HEK293T (cell line): ENCODE measurements around the gene MLXIPL.

Experiments used
- CTCF ChIA-PET: fragments of 350-600 bp; formaldehyde crosslinking; extraction: SDS; loops from one replicate; lab custom pipeline; 2021; ENCODE audit warnings: antibody characterized with exemption, inconsistent platforms; lab: Yijun Ruan, JAX
- POLR2A ChIA-PET: fragments of 350-600 bp; formaldehyde crosslinking; extraction: SDS; loops from one replicate; lab custom pipeline; 2020; ENCODE audit warnings: antibody characterized with exemption, inconsistent platforms; lab: Yijun Ruan, JAX
- DNase-seq: peaks from one replicate; pipeline ENCODE4 v3.0.0; 2012; ENCODE audit warnings: mixed read lengths; ENCODE audit errors: extremely low spot score
- ARNT ChIP-seq: fragments of 450-650 bp; IDR thresholded peaks from 2 replicates; pipeline ENCODE4 v1.6.1; 2017; ENCODE audit warnings: mild to moderate bottlenecking
- BHLHE40 ChIP-seq: fragments of 450-650 bp; IDR thresholded peaks from 2 replicates; pipeline ENCODE4 v1.6.1; 2016; ENCODE audit warnings: mild to moderate bottlenecking, moderate library complexity, borderline replicate concordance
- CTBP1 ChIP-seq: fragments of 450-650 bp; IDR thresholded peaks from 2 replicates; pipeline ENCODE4 v1.6.1; 2016; ENCODE audit warnings: borderline replicate concordance
- ELF4 ChIP-seq: fragments of 450-650 bp; IDR thresholded peaks from 2 replicates; pipeline ENCODE4 v1.6.1; 2017; ENCODE audit warnings: antibody characterized with exemption
- FOXA1 ChIP-seq: fragments of 450-650 bp; IDR thresholded peaks from 2 replicates; pipeline ENCODE4 v1.6.1; 2016; ENCODE audit warnings: mild to moderate bottlenecking
- FOXK2 ChIP-seq: fragments of 450-650 bp; IDR thresholded peaks from 2 replicates; pipeline ENCODE4 v1.6.1; 2016; ENCODE audit warnings: mild to moderate bottlenecking
- FOXM1 ChIP-seq: fragments of 450-650 bp; IDR thresholded peaks from 2 replicates; pipeline ENCODE4 v1.6.1; 2017; ENCODE audit warnings: mild to moderate bottlenecking, borderline replicate concordance
- HDGF ChIP-seq: fragments of 450-650 bp; IDR thresholded peaks from 2 replicates; pipeline ENCODE4 v1.6.1; 2017; ENCODE audit warnings: antibody characterized with exemption, borderline replicate concordance
- L3MBTL2 ChIP-seq: fragments of 450-650 bp; conservative IDR thresholded peaks from 2 replicates; pipeline ENCODE4 v1.6.1; 2016; ENCODE audit warnings: mild to moderate bottlenecking
- LEF1 ChIP-seq: fragments of 450-650 bp; IDR thresholded peaks from 2 replicates; pipeline ENCODE4 v1.6.1; 2017; ENCODE audit warnings: mild to moderate bottlenecking, borderline replicate concordance
- NFRKB ChIP-seq: fragments of 450-650 bp; IDR thresholded peaks from 2 replicates; pipeline ENCODE4 v1.6.1; 2016; ENCODE audit warnings: mild to moderate bottlenecking, moderate library complexity
- SP1 ChIP-seq: fragments of 450-650 bp; IDR thresholded peaks from 2 replicates; pipeline ENCODE4 v1.6.1; 2017
- SUZ12 ChIP-seq: fragments of 450-650 bp; IDR thresholded peaks from 2 replicates; pipeline ENCODE4 v1.6.1; 2016; ENCODE audit warnings: mild to moderate bottlenecking
- TARDBP ChIP-seq: fragments of 450-650 bp; IDR thresholded peaks from 2 replicates; pipeline ENCODE4 v1.6.1; 2016
- ZNF384 ChIP-seq: fragments of 450-650 bp; IDR thresholded peaks from 2 replicates; pipeline ENCODE4 v1.6.1; 2016
- TF ChIP-seq, protein P1 (sequence below): fragments of 450-650 bp; IDR thresholded peaks from 2 replicates; pipeline ENCODE4 v1.6.1; 2016

Gene MLXIPL, protein sequence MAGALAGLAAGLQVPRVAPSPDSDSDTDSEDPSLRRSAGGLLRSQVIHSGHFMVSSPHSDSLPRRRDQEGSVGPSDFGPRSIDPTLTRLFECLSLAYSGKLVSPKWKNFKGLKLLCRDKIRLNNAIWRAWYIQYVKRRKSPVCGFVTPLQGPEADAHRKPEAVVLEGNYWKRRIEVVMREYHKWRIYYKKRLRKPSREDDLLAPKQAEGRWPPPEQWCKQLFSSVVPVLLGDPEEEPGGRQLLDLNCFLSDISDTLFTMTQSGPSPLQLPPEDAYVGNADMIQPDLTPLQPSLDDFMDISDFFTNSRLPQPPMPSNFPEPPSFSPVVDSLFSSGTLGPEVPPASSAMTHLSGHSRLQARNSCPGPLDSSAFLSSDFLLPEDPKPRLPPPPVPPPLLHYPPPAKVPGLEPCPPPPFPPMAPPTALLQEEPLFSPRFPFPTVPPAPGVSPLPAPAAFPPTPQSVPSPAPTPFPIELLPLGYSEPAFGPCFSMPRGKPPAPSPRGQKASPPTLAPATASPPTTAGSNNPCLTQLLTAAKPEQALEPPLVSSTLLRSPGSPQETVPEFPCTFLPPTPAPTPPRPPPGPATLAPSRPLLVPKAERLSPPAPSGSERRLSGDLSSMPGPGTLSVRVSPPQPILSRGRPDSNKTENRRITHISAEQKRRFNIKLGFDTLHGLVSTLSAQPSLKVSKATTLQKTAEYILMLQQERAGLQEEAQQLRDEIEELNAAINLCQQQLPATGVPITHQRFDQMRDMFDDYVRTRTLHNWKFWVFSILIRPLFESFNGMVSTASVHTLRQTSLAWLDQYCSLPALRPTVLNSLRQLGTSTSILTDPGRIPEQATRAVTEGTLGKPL

DNA sequence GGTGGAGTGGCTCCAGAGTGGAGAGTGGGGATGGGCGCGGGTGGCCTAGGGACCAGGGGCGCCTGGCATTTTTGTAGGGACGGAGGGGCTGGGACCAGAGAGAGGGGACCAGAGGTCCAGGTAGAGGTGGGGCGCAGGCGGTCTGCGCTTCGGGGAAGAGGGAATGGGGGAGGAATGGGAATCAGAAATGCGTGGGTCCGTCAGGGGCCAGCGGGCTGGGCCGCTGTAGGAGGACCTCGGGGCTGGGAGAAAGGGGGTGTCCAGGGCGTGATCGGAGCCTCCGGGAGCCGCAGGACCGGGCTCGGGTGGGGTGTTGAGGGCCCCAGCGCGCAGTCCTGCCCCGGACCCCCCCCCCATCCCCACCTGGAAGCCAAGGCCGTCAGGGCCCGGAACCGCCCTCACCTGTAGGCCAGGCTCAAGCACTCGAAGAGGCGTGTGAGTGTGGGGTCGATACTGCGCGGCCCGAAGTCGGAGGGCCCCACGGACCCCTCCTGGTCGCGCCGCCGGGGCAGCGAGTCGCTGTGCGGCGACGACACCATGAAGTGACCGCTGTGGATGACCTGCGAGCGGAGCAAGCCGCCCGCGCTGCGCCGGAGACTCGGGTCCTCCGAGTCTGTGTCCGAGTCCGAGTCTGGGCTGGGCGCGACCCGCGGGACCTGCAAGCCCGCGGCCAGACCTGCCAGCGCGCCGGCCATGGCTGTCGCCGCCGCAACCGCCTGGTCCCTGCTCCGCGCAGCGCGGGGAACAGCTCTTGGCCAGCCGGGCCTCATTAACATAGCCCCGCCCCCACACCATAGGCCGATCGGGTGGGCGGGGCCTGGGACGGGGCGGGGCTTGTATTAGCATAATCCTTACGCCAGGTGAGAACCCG, at the start of gene MLXIPL:
TSS of gene MLXIPL (minus strand) at position 725 of the 871 bp plus-strand sequence. CDS start at position 695, 30 bp downstream.
- CTCF ChIA-PET, result interaction anchor here (1.0 kb wide), 1 partner anchor 17 kb away, joined by 6 read pairs; no protein-coding TSS in a partner anchor
- POLR2A ChIA-PET, result interaction anchor here (0.8 to 1.0 kb wide), 3 partner anchors 12 to 92 kb away, joined by 4 to 6 read pairs (median 4); no protein-coding TSS in a partner anchor
- DNase-seq, result peak; percentile 98
- TF ChIP-seq FOXM1 (no peak), SP1 (no peak), TARDBP (no peak), HDGF (no peak), ARNT (no peak), ELF4 (no peak), ZNF384 (no peak), NFRKB (no peak), FOXK2 (no peak), LEF1 (no peak), BHLHE40 (no peak), SUZ12 (no peak), FOXA1 (no peak), CTBP1 (no peak), L3MBTL2 (no peak; the same call in 1 of the 2 replicates)
- TF ChIP-seq, protein P1, sequence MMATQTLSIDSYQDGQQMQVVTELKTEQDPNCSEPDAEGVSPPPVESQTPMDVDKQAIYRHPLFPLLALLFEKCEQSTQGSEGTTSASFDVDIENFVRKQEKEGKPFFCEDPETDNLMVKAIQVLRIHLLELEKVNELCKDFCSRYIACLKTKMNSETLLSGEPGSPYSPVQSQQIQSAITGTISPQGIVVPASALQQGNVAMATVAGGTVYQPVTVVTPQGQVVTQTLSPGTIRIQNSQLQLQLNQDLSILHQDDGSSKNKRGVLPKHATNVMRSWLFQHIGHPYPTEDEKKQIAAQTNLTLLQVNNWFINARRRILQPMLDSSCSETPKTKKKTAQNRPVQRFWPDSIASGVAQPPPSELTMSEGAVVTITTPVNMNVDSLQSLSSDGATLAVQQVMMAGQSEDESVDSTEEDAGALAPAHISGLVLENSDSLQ, result no peak

DNA sequence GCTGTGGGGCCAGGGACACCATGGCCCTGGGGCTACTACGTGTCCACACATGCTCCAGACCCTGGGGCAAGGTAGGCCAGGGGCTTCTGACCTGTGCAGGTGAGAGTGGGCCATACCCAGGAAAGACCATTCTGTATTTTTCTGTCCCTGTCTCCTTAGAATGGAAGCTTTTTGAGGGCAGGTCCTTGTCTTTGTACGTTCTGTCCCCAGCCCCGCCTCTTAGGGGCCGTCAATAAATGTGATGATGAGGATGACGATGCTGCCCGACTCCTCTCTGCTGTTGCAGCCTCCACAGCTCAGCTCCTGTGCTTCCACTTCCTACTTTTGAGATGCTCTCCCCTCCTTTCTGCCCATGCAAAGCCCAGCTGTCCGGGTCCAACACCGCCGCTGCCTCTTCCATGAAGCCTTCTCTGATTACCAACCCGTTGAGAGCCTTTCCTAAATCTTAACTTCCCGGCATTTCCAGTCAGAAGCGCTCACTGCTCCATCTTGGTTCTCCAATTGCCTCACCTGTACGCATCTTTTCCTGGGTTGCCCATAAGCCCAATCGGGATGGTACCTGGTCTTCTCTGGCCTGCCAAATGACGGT, 47.6 kb upstream of the MLXIPL start:
- CTCF ChIA-PET, result no interaction called here
- POLR2A ChIA-PET, result no interaction called here
- no peak for DNase-seq
- TF ChIP-seq L3MBTL2, result no peak

DNA sequence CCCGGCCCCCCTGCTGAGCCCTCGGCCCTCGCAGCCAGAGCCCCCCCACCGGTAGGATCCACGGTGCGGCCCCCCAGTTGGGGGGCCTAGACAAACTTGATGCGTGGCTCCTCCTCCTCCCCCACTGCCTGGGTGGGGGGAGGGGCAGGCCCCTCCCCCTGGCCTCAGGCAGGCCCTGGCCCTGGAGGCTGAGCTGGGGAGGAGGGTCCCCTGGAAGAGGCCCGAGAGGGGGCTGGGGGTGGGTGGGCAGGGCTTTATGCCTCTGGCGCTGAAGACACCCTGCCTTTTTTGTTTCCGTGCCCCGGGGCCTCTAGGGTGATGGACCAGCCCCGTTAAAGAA, 47.0 kb upstream of the MLXIPL start:
- no peak for TF ChIP-seq FOXK2
- no peak for TF ChIP-seq SUZ12
- TF ChIP-seq CTBP1, result no peak
- TF ChIP-seq FOXA1, result no peak
- TF ChIP-seq LEF1, result no peak
- TF ChIP-seq NFRKB, result no peak
- DNase-seq, result no peak
- ChIA-PET POLR2A (interaction anchor here (1.6 kb wide), 1 partner anchor 67 kb away, joined by 3 read pairs; the partner anchor contains the start of gene ABHD11), CTCF (no interaction called here)

DNA sequence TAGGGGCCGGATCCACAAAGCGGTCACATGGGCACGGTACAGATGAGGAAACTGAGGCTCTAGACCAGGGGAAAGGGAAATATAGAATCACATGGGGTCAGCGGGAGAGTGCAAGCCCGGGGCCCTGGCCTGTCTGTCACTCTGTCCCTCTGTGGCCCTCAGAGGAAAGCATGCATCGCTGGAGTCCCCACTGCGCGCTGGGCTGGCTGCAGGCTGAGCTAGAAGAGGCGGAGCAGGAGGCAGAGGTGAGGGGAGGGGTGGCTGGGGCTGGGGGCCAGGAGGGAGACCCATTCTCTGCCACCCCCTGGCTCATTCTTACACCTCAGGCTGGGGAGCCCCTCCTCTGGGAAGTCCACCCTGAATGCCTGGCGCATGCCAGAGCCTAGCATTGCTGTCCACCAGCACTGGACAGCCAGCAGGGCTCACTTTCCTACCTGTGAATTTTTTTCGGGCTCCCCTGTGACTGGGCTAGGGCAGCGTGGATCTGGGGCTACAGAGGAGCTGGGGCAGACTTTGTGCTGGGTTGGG, 45.6 kb upstream of the MLXIPL start:
- DNase-seq, result no peak
- ChIA-PET POLR2A (interaction anchor here (1.2 to 1.6 kb wide), 2 partner anchors 68 to 69 kb away, joined by 3 to 4 read pairs; partner anchors contain the start of gene ABHD11), CTCF (interaction anchor here (1.4 to 3.1 kb wide), 3 partner anchors 32 to 63 kb away, joined by 3 to 16 read pairs (median 3); no protein-coding TSS in a partner anchor)
- no peak for TF ChIP-seq CTBP1
- TF ChIP-seq ARNT, result no peak
- no peak for TF ChIP-seq LEF1
- TF ChIP-seq L3MBTL2, result no peak
- TF ChIP-seq, protein P1, result no peak
- TF ChIP-seq ELF4, result no peak
- no peak for TF ChIP-seq NFRKB
- TF ChIP-seq ZNF384, result no peak
- TF ChIP-seq HDGF, result no peak

DNA sequence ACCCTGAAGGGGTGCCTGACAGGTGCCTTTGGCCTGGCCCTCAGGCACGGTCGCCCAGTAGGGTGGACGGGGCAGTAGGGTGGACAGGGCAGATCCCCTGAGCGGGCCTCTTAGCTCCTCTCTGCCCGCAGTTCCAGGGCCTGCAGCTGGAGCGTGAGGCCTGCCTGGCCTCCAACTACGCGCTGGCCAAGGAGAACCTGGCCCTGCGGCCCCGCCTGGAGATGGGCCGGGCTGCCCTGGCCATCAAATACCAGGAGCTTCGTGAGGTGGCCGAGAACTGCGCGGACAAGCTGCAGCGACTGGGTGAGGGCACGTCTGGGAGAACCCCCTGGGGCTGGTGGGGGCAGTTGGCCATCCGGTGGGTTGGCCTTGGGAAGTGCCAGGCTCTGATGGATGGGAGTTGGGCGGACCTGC, 45.0 kb upstream of the MLXIPL start:
- TF ChIP-seq, protein P1, result no peak
- TF ChIP-seq HDGF (no peak), BHLHE40 (no peak), ZNF384 (no peak), LEF1 (no peak), SUZ12 (no peak), NFRKB (no peak), FOXM1 (no peak), SP1 (no peak), ELF4 (no peak), TARDBP (no peak), FOXA1 (no peak), L3MBTL2 (no peak), FOXK2 (no peak), ARNT (no peak)
- no peak for DNase-seq
- CTCF ChIA-PET, result interaction anchor here (0.6 to 3.1 kb wide), 4 partner anchors 10 to 62 kb away, joined by 3 to 16 read pairs (median 4); no protein-coding TSS in a partner anchor
- POLR2A ChIA-PET, result interaction anchor here (1.2 kb wide), 1 partner anchor 69 kb away, joined by 4 read pairs; the partner anchor contains the start of gene ABHD11
